ENCODE measurements around the gene MELTF.
"Not testable (repeated sequence)": the region's sequence is repeated elsewhere in the genome, so short reads cannot be mapped to it uniquely, and the experiment has no call there.

MELTF gene

GRCh38 chr3:197029511-197030167 is at the start of gene MELTF:
Gene MELTF, minus strand, starts transcription at chr3:197029817. Its CDS starts 115 bp downstream, at chr3:197029702.
- peak; percentile 65 for DNase-seq

GRCh38 chr3:197076415-197076814 is 46.8 kb upstream of the MELTF start:
- no peak for DNase-seq

- no peak for DNase-seq
Observed at GRCh38 chr3:197068077-197068476, 38.5 kb upstream of the MELTF start.

DNA sequence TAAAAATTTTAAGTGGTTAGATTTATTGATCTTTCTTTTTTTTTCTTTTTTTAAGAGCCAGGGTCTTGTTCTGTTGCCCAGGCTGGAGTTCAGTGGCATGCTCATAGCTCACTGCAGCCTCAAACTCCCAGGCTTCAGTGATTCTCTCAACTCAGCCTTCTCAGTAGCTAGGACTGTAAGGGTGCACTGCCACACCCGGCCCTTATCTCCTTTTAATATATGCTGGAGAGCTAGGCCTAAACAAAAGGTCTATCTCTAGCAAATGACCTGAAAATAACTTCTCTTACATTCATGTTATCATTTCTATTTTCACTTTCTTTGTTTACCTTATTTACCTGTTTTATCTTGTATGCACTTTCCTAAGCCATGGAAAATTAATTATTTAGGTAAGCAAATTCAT is 35.2 kb upstream of the MELTF start:
- no peak for DNase-seq

GRCh38 chr3:197062446-197062845 is 32.8 kb upstream of the MELTF start:
- no peak for DNase-seq

DNA sequence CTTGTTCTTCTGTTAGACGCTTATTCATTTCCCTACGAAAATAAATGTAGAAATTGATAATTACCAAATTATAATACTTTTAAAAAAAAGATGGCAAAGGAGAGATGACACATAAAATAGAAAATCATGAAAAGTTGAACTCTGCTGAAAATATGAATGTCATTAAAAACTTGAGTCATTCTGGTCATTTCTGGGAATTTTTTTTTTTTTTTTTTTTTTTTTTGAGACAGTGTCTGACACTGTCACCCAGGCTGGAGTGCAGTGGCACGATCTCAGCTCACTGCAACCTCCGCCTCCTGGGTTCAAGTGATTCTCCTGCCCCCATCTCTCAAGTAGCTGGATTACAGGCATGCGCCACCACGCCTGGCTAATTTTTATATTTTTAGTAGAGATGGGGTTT is 22.0 kb upstream of the MELTF start:
- not testable (repeated sequence) for DNase-seq

DNA sequence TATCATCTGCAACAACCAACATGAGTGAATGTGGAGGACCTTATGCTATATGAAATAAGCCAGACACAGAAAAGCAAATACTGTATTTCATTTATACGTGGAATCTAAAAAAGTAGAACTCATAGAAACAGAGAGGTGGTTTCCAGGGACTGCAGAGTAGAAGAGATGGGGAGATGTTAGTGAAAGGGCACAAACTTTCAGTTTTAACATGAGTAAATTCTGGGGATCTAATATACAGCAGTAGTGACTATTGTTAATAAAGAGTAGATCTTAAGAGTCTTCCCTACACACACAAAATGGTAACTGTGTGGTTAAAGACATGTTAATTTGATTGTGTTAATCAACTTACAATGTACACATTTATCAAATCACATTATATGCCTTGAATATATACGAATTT is 20.9 kb upstream of the MELTF start:
- DNase-seq, result no peak

- DNase-seq, result no peak
Observed at GRCh38 chr3:197042539-197042938, 12.9 kb upstream of the MELTF start.

DNA sequence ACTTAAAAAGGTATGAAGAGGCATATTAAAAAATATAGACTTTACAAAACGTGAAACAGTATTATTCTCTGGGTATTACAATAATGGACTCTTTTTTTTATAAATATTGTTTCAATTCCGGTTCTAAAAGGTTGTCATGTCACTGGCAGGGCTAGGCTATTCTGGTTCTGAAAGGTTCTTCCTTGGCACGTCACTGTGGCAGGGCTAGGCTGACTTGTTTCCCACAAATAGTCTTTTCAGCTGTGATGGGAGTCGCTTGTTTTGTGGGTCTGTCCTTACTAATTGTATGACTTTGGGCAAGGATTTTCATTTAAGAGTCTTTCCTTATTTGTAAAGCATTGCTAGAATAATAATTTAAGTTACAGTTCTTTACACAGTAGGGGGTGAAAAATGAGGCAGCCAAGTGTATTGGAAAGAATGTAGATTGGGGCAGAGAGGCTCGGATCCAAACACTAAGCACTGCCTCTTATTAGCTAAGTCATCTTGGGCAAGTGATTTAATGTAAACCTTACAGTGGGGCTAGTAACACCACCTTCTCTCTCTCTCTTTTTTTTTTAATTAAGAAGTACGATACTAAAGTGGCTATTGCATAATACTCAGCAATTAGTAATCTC is 12.4 kb upstream of the MELTF start:
- DNase-seq, result no peak

DNA sequence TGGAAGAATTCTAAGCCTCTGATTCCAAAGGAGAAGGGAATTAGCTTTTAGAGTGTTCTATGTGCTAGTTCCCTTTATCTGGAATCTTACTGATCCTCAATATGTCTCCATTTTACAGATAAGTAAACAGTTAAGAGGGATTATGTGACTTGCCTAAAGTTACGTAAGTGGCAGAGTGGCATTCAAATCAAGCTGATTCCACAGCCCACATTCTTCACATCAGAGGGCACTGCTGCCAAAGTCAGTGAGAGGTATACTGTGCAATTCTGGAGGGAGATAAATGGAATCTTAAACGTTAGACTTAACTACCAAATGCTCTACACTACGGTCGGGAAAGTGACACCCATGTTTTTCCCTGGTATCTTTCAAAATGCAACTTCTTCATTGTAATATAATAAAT is 11.0 kb upstream of the MELTF start:
- DNase-seq, result no peak

GRCh38 chr3:197038679-197039462 is 9.3 kb upstream of the MELTF start:
- DNase-seq, result no peak

DNA sequence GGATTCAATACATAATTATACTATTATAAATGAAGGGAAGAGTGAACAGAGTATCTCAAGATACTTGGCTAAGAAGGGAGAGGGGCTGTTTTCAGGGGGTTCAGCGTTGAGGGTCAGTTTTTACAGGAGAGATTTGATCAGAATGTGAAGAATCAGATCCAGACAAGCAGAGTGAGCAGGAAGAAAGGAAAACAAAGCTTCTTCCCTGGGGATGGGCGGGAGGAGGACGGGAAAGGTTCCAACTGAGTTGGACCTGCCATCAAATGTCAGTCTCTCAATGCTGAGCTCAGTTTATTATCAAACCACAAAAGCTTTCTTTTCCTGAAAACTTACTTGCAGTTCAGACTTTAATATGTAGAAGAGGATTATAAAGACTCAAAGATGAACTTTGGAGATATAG is 6.0 kb upstream of the MELTF start:
- DNase-seq, result no peak

- DNase-seq, result not testable (repeated sequence)
Observed at GRCh38 chr3:197034778-197035177, 5.2 kb upstream of the MELTF start.

- not testable (repeated sequence) for DNase-seq
Observed at GRCh38 chr3:197033764-197034163, 4.1 kb upstream of the MELTF start.

- DNase-seq, result peak; percentile 25
Observed at GRCh38 chr3:197031315-197032285, 2.0 kb upstream of the MELTF start.

DNA sequence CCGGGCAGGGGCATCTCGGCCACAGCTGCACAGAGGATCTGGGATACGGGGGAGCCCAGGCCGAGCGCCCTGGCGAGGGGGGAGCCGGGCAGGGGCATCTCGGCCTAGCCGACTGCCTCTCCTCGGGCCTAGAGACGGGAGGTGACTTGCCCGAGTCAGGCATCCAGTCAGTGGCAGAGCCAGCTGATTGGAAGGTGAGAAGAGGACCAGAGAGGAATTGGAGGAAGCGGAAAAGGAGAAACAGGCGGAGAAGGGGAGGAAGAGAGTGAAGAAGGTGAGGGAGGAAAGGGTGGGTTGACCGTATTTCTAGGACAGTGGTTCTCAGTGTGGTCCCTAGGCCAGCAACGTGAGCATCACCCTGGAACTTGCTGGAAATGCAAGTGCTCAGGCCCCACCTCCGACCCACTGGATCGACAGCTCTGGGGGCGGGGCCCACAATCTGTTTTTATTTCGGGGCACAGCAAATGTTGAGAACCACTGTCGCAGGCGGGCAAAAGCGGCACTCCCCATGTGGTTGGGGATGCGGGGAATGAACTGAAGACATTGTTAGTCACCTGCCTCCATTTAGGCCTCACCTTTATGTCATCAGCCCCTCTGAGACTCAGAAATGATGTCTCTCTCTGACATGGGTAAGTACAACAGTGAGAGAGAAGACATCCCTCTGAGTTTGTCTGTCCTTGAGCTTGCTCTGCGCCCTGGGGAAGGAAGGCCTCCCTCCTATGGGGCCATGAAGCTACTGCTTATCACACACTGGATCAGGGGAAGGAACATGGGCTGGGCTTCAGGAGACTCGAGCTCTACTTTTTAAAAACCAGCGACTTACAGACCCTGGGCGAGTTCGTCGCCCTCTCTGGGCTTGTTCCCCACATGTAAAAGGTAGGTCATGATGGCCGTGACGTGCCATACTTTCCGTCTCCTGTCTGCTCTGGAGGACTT is 1.0 kb upstream of the MELTF start:
- DNase-seq, result no peak

DNA sequence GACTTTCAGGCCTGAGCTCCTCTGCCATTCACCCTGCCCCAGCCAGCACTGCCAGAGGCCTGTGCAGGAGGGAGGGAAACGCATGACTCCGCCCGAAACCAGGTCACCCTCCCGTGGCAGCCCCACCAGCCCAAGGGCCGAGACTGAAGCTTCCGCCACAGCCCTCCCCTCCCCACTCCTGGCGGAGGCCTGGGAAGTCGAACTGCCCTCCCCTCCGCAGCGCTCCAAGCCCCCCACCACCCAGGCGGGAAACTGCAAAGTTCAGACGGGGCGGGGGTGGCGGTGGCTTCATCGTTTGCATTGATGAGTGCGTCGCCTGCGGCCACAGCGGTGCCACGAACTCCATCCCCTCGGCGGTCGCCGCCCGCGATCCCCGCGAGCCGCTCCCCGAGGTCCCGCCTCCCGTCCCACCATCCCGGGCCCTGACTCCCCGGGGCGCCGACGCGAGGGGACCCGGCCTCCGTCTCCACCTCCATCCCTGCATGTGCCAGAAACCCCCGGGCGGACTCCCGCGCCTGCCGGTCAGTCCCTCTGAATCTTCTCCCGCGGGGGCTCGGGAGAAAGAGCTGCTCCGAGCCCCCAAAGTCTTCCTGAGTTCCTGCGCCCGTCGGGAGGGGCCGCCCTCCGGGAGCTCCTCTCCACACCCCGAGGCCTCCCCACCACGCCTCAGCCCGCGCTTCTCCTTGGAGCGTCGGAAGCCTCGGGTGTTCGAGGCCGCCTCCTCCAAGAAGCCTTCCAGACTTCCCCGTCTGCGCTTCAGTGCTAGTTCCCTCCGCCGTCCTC is 698 bp downstream of the MELTF start:
- peak; percentile 14 for DNase-seq

DNA sequence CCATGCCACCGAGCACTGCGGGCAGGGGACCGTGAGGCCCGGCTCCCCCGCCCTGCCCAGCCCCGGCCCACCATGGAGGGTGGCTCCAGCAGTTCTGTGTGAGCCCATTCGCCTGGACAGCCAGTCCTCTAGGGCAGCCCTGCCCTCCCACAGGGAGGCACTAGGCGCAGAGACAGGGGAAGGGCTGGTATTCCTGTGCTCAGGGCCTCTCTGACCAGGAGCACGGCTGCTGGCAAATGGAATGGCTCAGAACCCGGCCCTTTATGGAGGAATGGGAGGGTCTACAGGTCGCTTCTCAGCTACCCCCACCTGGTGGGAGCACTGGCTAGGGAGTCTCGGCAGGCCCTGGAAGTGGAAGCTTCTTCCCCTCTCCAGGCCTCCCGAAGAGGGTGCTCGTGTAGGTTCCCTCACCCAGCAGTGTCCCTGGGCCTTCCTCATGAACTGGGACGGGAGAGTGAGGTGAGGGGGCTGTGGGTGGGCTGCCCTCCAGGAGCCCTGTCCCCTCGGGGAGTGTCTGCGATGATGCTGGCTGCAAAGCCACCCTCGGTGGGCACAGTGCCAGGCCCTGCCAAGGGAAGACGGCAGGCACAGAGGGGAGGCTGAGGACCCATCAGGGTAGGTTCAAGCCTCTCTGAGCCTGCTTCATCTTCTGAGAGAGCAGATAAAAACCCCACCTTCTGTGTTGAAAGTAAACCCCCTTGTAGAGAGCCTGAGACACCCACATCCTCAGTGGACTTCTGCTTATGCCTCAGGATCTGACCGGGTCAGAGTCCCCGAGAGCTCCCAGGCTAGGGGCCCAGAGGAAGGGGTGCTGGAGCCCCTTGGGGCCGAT is 1.5 kb downstream of the MELTF start:
- DNase-seq, result no peak

DNA sequence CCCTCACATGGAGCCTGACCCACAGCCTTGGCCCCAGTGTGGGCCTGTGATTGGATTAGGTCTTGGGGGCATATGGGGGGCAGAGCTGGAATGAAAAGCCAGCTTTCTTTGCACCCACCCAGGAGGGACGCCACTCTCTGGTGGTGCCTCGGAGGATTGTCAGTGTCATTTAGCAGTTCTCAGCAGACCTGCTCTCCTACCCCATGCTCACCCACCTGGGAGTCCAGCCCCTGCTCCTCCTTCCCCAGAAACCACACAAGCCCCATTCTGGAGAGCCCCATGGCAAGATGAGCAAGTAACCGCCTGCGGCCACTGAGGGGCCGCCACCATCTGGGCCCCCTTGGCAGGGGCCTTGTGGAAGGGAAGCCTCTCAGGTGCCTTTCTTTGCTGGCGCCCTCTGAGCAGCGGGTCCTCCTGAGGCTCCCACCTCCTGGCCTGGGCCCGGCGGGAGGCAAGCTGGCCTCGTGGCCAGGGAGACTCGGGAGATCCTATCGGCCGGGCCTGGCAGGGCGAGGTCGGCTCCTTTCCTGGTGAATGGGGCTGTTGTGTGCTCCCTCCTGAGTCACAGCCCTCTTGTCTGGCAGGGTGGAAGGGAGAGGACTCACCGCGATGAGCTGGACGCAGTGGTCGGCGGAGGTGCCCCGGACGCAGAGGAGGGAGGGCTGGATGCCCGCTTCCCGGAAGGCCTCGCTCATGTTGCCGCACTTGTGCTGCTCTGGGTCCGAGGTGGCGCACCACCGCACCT is 2.3 kb downstream of the MELTF start:
- no peak for DNase-seq

All from stimulated activated CD4-positive, alpha-beta T cell treated with anti-CD3 and anti-CD28 coated beads, Interleukin-4, amount 100 ng/mL, for 24 hours (primary cell).